ENCODE measurements around the gene COL8A1.
"Not testable (repeated sequence)": the region's sequence is repeated elsewhere in the genome, so short reads cannot be mapped to it uniquely, and the experiment has no call there.

COL8A1 gene

DNA sequence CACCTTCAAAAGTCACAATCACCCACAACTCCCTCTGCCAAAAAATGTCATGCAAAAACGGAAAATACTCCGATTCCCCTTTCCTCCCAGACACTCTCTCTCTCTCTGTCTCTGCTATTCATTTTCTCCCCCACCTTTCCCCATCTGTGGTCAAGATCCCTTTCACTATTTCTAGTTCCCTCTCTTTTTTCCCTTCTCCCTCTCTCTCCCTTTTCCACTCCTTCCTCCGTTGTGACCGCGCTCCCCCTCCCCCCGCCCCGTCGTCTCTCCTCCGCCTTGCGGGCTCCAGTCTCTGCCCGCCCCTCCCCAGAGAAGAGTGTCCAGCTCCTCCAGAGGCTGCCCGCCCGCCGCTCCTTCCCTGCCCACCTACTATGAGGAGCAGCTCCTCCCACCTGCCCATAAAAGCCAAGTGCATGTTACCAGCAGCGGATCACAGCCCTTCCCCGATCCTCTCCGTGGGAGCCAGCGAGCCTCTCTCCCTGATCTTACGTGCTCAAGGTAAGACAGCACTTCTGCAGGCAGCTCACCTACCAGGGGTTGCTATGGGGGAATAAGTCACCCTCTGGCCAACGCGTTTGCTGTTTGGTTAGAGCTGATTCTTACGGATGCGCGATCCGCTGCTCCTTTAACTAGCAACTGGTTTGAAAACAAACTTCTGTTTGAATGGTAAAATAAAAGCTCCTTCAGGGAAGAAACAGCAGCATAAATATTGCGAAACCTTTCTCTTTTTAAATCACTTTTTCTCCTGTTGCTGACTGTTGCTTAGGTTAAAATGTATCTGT lies at the start of gene COL8A1:
COL8A1 (plus strand) TSS at position 428 of the 782 bp plus-strand sequence. CDS start 152,089 bp downstream, outside the sequence.
- peak; percentile 39 for DNase-seq (ENCODE audit: low read depth)
- no peak for TF ChIP-seq CTCF (IDR thresholded peaks at IDR 0.05; ENCODE audit: low read depth, low read length, missing control alignments)
- peak within 1 kb of the TSS; percentile 69 for H3K4me3 ChIP-seq (ENCODE audit: low read depth, low read length)
- in situ Hi-C loops (cut with HindIII; ENCODE audit: low sequenced_read_pairs): no loop called here

DNA sequence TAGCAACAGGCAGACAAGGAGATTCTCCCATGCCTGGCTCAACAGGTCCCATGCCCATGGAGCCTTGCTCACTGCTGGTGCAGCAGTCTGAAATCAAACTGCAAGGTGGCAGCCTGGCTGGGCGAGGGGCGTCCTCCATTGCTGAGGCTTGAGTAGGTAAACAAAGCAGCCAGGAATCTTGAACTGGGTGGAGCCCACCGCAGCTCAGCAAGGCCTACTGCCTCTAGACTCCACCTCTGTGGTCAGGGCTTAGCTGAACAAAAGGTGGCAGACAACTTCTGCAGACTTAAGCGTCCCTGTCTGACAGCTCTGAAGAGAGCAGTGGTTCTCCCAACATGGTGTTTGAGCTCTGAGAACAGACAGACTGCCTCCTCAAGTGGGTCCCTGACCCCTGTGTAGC lies 49.2 kb upstream of the COL8A1 start:
- H3K4me3 ChIP-seq (ENCODE audit: low read depth, low read length); DNase-seq (ENCODE audit: low read depth); in situ Hi-C loops (cut with HindIII; ENCODE audit: low sequenced_read_pairs): not testable (repeated sequence)

- peak; percentile 22 for DNase-seq (ENCODE audit: low read depth)
Observed at GRCh38 chr3:99599894-99600293, 38.5 kb upstream of the COL8A1 start.

GRCh38 chr3:99601515-99601914 lies 36.9 kb upstream of the COL8A1 start:
- DNase-seq (ENCODE audit: low read depth): no peak
- in situ Hi-C loops (cut with HindIII; ENCODE audit: low sequenced_read_pairs): no loop called here
- no peak for TF ChIP-seq CTCF (IDR thresholded peaks at IDR 0.05; ENCODE audit: low read depth, low read length, missing control alignments)
- H3K4me3 ChIP-seq (ENCODE audit: low read depth, low read length): no peak overlapping the region

More at GRCh38 chr3:99599894-99600293, 38.5 kb upstream of the COL8A1 start:
- H3K4me3 ChIP-seq (ENCODE audit: low read depth, low read length): no peak overlapping the region
- TF ChIP-seq CTCF (IDR thresholded peaks at IDR 0.05; ENCODE audit: low read depth, low read length, missing control alignments): no peak
- in situ Hi-C loops (cut with HindIII; ENCODE audit: low sequenced_read_pairs): no loop called here

DNA sequence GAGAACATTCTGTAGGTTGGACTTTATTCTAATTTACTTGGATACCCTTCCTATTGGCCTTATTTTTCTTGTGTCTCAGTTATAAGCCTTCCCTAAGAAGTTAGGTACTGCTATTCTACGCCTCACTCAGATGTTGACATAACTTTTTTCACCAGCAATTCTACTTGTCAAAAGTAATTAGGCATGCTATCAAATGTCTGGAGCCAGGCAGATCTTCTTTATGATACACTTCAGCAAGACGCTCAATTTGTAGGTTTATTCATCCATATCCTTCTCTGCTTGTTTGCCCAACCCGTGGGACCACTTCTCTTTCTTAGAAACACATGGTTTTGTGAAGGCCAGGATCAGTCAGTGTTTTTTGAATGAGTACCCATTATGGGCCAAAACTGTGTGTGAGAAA lies 36.2 kb upstream of the COL8A1 start:
- in situ Hi-C loops (cut with HindIII; ENCODE audit: low sequenced_read_pairs): no loop called here
- no peak for DNase-seq (ENCODE audit: low read depth)
- H3K4me3 ChIP-seq (ENCODE audit: low read depth, low read length): no peak overlapping the region
- no peak for TF ChIP-seq CTCF (IDR thresholded peaks at IDR 0.05; ENCODE audit: low read depth, low read length, missing control alignments)

GRCh38 chr3:99607151-99607550 lies 31.2 kb upstream of the COL8A1 start:
- H3K4me3 ChIP-seq (ENCODE audit: low read depth, low read length): no peak overlapping the region
- no peak for DNase-seq (ENCODE audit: low read depth)
- TF ChIP-seq CTCF (IDR thresholded peaks at IDR 0.05; ENCODE audit: low read depth, low read length, missing control alignments): no peak
- in situ Hi-C loops (cut with HindIII; ENCODE audit: low sequenced_read_pairs): no loop called here

DNA sequence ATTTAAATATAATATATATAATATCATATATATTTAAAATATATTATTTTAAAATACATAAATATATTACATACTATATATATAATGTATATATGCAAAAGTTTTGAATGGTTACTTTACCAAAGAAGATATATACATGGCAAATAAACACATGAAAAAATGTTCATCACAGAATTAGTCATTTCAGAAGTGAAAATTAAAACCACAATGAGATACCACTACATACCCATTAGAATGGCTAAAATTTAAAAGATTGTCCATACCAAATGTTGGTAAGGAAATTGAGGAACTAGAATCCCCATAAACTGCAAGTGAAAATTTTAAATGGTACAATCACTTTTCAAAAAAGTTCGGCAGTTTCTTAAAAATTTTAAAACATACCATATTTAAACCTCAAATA lies 23.6 kb upstream of the COL8A1 start:
- DNase-seq (ENCODE audit: low read depth): no peak
- no peak overlapping the region for H3K4me3 ChIP-seq (ENCODE audit: low read depth, low read length)
- in situ Hi-C loops (cut with HindIII; ENCODE audit: low sequenced_read_pairs): no loop called here
- TF ChIP-seq CTCF (IDR thresholded peaks at IDR 0.05; ENCODE audit: low read depth, low read length, missing control alignments): no peak
